Ovary (tissue), 9 donors: ENCODE results near the gene WDFY4. TPM values are rescaled to one million over a fixed set of nuclear protein-coding genes. Genes with fewer than 3 reads are reported as not detected.

ENCODE experiments used
- DNase-seq, 5 donors: peaks; one replicate each; pipeline ENCODE4 v3.0.0-alpha.2; 2019 to 2020
- H3K27ac ChIP-seq, 2 donors: fragments of 200-600 bp; one replicate each; pipeline versions ENCODE4 v1.5.1 to v1.8.0; 2019 to 2022
- H3K27me3 ChIP-seq: fragments of 200-600 bp; one replicate; pipeline ENCODE4 v1.8.0; 2022
- H3K36me3 ChIP-seq: fragments of 200-600 bp; sonication (generic); one replicate; pipeline ENCODE4 v1.5.1; 2019
- H3K4me1 ChIP-seq: one replicate; pipeline ENCODE4 v1.8.1; 2013; ENCODE audit warnings: mild to moderate bottlenecking, moderate library complexity; ENCODE audit not compliant: insufficient read depth
- H3K4me3 ChIP-seq: fragments of 200-600 bp; sonication (generic); one replicate; pipeline ENCODE4 v1.5.1; 2017
- H3K9me3 ChIP-seq, 2 donors: fragments of 200-600 bp in 1 of 2; sonication (generic) in 1 of 2; one replicate each; pipeline versions ENCODE4 v1.5.1 to v1.8.1; 2013 to 2019; ENCODE audit warnings: mild to moderate bottlenecking in 1 of 2, moderate library complexity in 1 of 2
- CTCF ChIP-seq, 3 donors: fragments of 450-650 bp in 2 of 3; fragments of 200-600 bp in 1 of 3; IDR thresholded peaks; one replicate each; pipeline versions ENCODE4 v1.5.1 to v1.8.0; 2016 to 2022; ENCODE audit warnings: antibody characterized with exemption in 3 of 3, mild to moderate bottlenecking in 1 of 3
- EP300 ChIP-seq: sonication (generic); formaldehyde crosslinking; IDR thresholded peaks from one replicate; pipeline ENCODE4 v1.6.1; 2017; ENCODE audit warnings: antibody characterized with exemption
- POLR2A ChIP-seq: fragments of 450-650 bp; IDR thresholded peaks from one replicate; pipeline ENCODE4 v1.6.1; 2017; ENCODE audit warnings: antibody characterized with exemption, mild to moderate bottlenecking, moderate library complexity
- WGBS, 3 donors: extraction: QIAGEN DNeasy Blood & Tissue Kit in 1 of 3; methylation state at CpG; one replicate each; pipeline versions ENCODE4 v1.1.5 to v1.1.7; 2013 to 2017; 5-methylcytosine and 5-hydroxymethylcytosine counted together
- intact Hi-C, 4 donors: fragments of 100-400 bp; cut with DNase I; formaldehyde crosslinking; loops; one replicate each; pipeline versions ENCODE4 v1.11.0 to v1.15.1; 2022 to 2023
- polyA plus RNA-seq, 2 donors: library from polyadenylated mRNA; stranded (reverse); fragments of 200-250 nt in 1 of 2; fragments of 350-450 nt in 1 of 2; fragmentation: Illumina TruSeq in 1 of 2; extraction: RNeasy Lipid Tissue Mini Kit (QIAGEN cat#74804) in 1 of 2; gene quantifications; one replicate each; pipeline ENCODE4 v1.2.3, GENCODE V29; 2013 to 2014
- total RNA-seq, 7 donors: library from RNA; depleted of rRNA in 2 of 7; stranded (reverse); fragments of >200 nt in 2 of 7; fragmentation: NEBNext Ultra II Directional in 3 of 7; extraction: Animal tissue kit (Norgen Biotek cat#: 25700) in 3 of 7; gene quantifications; one replicate each; pipeline versions ENCODE4 v1.1.0 to v1.2.4, GENCODE V29; 2016 to 2023
- donor health status: DM: no; HTN: no; CAD: no; lungs with moderate emphysema.
- donor health status: DM: no; HTN: no; CAD: no.
- donor health status: Bipolar disorder and iron deficiency.
- donor health status: DM: yes; HTN: yes; CAD: no.
- donor health status: DM: no; HTN: no; CAD: no.
- donor health status: DM: yes; HTN: yes; CAD: no.

The WDFY4 gene
- total and polyA plus RNA-seq, 9 donors, result 0.54 to 4.2 (median 1.7) TPM

DNA sequence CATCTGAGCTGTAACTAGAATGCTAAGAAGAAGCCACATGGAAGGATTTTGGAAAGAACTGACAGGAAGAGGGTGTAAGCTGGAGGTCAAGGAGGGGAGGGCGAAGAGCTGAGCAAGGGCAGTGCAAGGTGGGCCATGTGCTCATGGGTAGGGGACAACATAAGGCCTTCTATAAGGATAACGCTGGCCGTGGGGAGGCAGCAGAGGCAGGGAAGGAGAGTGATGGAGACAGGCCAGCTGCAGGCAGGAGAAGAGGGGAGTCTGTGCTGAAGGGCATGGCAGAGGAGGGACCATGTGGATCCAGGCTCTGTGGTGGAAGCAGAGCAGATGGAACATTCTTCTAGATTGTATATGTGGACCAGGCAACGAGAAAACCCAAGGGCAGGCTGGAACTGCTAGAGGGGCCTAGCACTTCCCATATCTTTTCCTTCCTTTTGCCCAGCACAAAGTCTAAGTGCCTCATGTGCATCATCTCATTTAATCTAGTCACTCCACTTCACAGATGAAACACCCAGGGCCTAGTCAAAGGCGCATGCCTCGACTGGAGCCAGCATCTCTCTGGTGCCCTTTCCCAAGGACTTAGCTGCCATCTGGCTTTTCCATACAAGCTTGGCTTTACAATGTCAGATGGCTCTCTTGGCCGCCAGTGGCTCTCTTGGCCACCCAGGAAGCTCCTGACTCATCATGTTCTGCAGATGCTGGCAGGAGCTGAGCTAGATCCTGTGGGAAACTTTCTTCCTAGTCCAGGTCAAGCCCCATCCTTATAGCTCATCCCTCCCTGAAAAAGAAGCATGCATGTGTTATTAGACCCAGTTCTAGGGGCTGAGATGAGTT is 248.4 kb downstream of the WDFY4 start:
- TF ChIP-seq CTCF (IDR thresholded peaks at IDR 0.05), result no peak
- TF ChIP-seq EP300, result no peak
- TF ChIP-seq POLR2A, result no peak
- Histone ChIP-seq H3K27ac (no peak overlapping the region), H3K36me3 (no peaks in the 10 kb centered on the region), H3K9me3 (no peaks in the 10 kb centered on the region), H3K4me3 (no peak overlapping the region), H3K4me1 (no peaks in the 10 kb centered on the region), H3K27me3 (no peaks in the 10 kb centered on the region)
- intact Hi-C loops, result no loop called here
- no peak for DNase-seq
- 86 to 90% (median 89%) methylated on average over 7 of the region's 7 CpGs for WGBS, 3 donors

DNA sequence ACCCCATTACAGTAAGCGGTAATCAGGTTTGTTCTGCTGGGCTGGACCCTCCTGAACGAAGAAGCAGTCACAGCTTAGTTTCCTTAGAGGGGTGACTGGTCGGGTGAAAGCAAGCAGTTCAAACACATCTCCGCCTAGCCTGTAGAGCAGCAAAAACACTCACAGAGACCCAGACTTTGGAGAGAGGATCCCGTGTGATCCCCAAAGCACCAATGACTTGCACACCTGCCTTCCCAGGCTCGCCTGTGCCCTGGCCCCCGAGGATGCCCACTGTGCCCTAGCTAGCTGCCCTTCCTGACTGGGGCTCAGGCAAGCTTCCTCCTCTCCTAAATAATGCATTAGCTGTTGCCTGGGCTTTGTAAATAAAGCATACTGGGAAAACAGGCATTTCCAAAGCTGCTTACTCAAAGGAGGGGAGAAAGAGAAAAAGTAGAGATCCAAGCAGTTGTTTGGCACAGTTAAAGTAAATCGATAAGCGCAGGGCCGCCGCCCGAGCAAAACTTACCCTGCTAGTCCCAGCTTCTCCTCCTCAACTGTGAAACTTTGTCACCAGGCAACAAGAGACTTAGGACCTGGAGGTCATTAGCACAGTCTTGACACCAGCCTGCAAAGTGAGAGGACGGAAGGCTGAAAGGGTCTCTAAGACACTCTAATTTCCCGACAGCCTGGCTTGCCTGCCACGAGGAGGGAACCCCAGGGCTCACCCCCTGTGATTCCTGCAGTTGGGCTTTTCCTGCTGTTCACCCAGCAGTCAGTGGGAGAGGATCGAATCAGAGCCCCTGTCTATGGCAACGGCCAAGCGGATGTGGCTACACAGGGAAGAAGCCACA is 250.2 kb downstream of the WDFY4 start:
- no peaks in the 10 kb centered on the region for H3K9me3 ChIP-seq
- TF ChIP-seq CTCF (IDR thresholded peaks at IDR 0.05), result no peak
- TF ChIP-seq EP300, result no peak
- TF ChIP-seq POLR2A, result no peak
- no peak overlapping the region for H3K27ac ChIP-seq
- H3K4me3 ChIP-seq, result no peak overlapping the region
- no peak for DNase-seq
- no peaks in the 10 kb centered on the region for H3K27me3 ChIP-seq
- H3K36me3 ChIP-seq, result no peaks in the 10 kb centered on the region
- WGBS, 3 donors, result 31 to 49% (median 43%) methylated on average over 18 of the region's 18 CpGs
- H3K4me1 ChIP-seq, result no peaks in the 10 kb centered on the region
- intact Hi-C loops, result no loop called here

GRCh38 chr10:48935577-48935976 is 250.9 kb downstream of the WDFY4 start:
- Histone ChIP-seq H3K27ac (no peak overlapping the region), H3K4me3 (no peak overlapping the region)
- intact Hi-C loops, result no loop called here

DNA sequence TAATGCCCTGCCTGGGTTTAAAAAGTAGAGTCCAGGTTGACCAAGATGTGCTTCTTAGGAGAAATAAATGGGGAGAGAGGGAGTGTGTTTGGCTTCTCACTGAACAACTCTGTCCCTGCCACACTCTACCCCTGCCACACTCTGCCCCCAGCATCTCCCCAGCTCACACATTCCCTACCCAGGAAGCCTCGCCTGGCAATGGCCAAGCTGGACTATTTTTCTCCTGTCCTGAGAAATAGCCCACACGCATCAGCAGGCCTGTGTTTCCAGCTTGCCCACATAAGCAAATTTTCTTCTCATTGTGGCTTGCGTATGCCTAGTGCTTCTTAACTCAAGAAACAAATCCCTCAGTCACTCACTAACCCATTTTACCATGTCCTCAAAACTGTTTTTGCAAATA is 253.1 kb downstream of the WDFY4 start:
- Histone ChIP-seq H3K27ac (no peak overlapping the region), H3K4me3 (no peak overlapping the region), H3K27me3 (no peaks in the 10 kb centered on the region), H3K9me3 (no peaks in the 10 kb centered on the region), H3K36me3 (no peaks in the 10 kb centered on the region), H3K4me1 (no peaks in the 10 kb centered on the region)
- DNase-seq, result no peak
- intact Hi-C loops, result no loop called here
- TF ChIP-seq POLR2A (no peak), EP300 (no peak), CTCF (IDR thresholded peaks at IDR 0.05) (no peak)
- WGBS, 3 donors, result 97 to 100% (median 97%) methylated on average over 3 of the region's 3 CpGs

More at GRCh38 chr10:48935577-48935976, 250.9 kb downstream of the WDFY4 start:
- DNase-seq, result no peak
- no peak for TF ChIP-seq EP300
- TF ChIP-seq CTCF (IDR thresholded peaks at IDR 0.05), result no peak
- TF ChIP-seq POLR2A, result no peak
- no peaks in the 10 kb centered on the region for H3K36me3 ChIP-seq
- no peaks in the 10 kb centered on the region for H3K4me1 ChIP-seq
- no peaks in the 10 kb centered on the region for H3K27me3 ChIP-seq
- H3K9me3 ChIP-seq, result no peaks in the 10 kb centered on the region
